ENCODE measurements around the gene ACACA.

ACACA gene

DNA sequence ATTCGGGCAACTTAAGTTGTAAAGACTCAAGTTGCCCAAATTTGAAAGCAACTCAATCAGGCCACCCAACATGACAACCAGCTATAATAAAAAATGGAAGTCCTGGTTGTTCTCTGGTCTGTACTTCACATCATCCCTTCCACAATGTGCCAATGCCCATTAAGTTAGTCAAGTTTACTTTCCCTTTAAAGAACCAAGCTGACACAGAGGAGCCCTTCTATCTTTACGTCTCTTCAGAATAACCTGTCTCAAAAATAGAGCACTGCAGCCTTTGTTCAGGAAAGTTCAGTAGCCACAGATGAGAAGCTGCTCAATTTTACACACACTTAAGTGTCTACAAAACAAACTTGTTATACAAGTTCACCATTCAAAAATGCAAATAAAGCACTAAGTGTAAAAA is 106.0 kb downstream of the ACACA start:
- Histone ChIP-seq H3K27me3 (ENCODE audit: control insufficient read depth, insufficient read depth, low read length) (no peaks in the 10 kb centered on the region), H3K4me1 (ENCODE audit: control insufficient read depth, insufficient read depth, low read length) (peaks cover 24% of the 10 kb centered on the region), H3K4me3 (ENCODE audit: low read depth, low read length) (no peak overlapping the region), H3K9ac (ENCODE audit: low read depth, low read length) (no peak overlapping the region), H3K9me3 (ENCODE audit: control insufficient read depth, insufficient read depth, low read length) (no peaks in the 10 kb centered on the region), H3K36me3 (ENCODE audit: control insufficient read depth, insufficient read depth, low read length) (no peaks in the 10 kb centered on the region)

DNA sequence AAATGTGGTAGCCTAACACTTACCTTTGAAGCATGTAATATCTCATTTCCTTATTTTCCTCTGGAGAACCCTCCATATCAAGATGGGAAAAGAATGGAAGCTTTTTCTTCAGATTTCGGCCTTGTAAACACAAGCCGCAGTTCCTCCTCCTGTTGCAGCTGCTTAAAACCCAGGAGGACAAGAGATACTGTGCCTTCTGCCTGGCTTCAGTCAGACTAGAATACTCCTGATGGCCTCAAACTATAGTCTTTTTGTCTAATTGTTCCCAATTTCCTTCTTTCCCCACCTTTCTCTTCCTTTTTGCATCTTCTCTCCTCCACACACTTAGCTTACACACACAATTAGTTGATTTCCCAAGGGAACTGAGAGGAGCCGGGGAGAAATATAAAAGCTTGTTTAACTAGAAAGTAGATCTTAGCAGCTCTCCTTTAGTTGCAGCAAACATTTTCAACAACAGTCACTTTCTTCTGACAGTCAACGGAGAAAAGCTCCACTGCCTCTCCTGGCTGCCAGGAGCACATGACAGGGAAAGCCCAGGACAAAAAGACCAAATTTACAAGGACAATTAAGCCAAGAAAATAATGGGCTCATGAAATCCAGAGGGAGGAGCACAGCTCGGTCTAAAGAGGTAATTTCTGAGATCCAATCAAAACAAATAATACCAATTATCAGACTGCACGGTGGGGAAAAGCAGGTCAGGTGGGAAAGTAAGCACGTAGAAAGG is 107.2 kb downstream of the ACACA start:
- peaks cover 29% of the 10 kb centered on the region for H3K4me1 ChIP-seq (ENCODE audit: control insufficient read depth, insufficient read depth, low read length)
- no peaks in the 10 kb centered on the region for H3K9me3 ChIP-seq (ENCODE audit: control insufficient read depth, insufficient read depth, low read length)
- H3K36me3 ChIP-seq (ENCODE audit: control insufficient read depth, insufficient read depth, low read length): no peaks in the 10 kb centered on the region
- H3K9ac ChIP-seq (ENCODE audit: low read depth, low read length): peak overlapping the region; percentile 76
- H3K4me3 ChIP-seq (ENCODE audit: low read depth, low read length): no peak overlapping the region
- no peaks in the 10 kb centered on the region for H3K27me3 ChIP-seq (ENCODE audit: control insufficient read depth, insufficient read depth, low read length)

- no peak overlapping the region for H3K9ac ChIP-seq (ENCODE audit: low read depth, low read length)
- peaks cover 23% of the 10 kb centered on the region for H3K4me1 ChIP-seq (ENCODE audit: control insufficient read depth, insufficient read depth, low read length)
- H3K9me3 ChIP-seq (ENCODE audit: control insufficient read depth, insufficient read depth, low read length): no peaks in the 10 kb centered on the region
- H3K27me3 ChIP-seq (ENCODE audit: control insufficient read depth, insufficient read depth, low read length): no peaks in the 10 kb centered on the region
- no peak overlapping the region for H3K4me3 ChIP-seq (ENCODE audit: low read depth, low read length)
- no peaks in the 10 kb centered on the region for H3K36me3 ChIP-seq (ENCODE audit: control insufficient read depth, insufficient read depth, low read length)
These were observed 110.7 kb downstream of the ACACA start for GRCh38 chr17:37295888-37296287.

GRCh38 chr17:37294888-37295287 is 111.7 kb downstream of the ACACA start:
- no peaks in the 10 kb centered on the region for H3K27me3 ChIP-seq (ENCODE audit: control insufficient read depth, insufficient read depth, low read length)
- H3K4me3 ChIP-seq (ENCODE audit: low read depth, low read length): no peak overlapping the region
- H3K9ac ChIP-seq (ENCODE audit: low read depth, low read length): no peak overlapping the region
- no peaks in the 10 kb centered on the region for H3K36me3 ChIP-seq (ENCODE audit: control insufficient read depth, insufficient read depth, low read length)
- H3K4me1 ChIP-seq (ENCODE audit: control insufficient read depth, insufficient read depth, low read length): peaks cover 19% of the 10 kb centered on the region
- H3K9me3 ChIP-seq (ENCODE audit: control insufficient read depth, insufficient read depth, low read length): no peaks in the 10 kb centered on the region

- H3K9me3 ChIP-seq (ENCODE audit: control insufficient read depth, insufficient read depth, low read length): no peaks in the 10 kb centered on the region
- no peak overlapping the region for H3K4me3 ChIP-seq (ENCODE audit: low read depth, low read length)
- peaks cover 8% of the 10 kb centered on the region for H3K4me1 ChIP-seq (ENCODE audit: control insufficient read depth, insufficient read depth, low read length)
- H3K36me3 ChIP-seq (ENCODE audit: control insufficient read depth, insufficient read depth, low read length): no peaks in the 10 kb centered on the region
- H3K27me3 ChIP-seq (ENCODE audit: control insufficient read depth, insufficient read depth, low read length): no peaks in the 10 kb centered on the region
- no peak overlapping the region for H3K9ac ChIP-seq (ENCODE audit: low read depth, low read length)
These were observed 112.9 kb downstream of the ACACA start for GRCh38 chr17:37293770-37294169.

DNA sequence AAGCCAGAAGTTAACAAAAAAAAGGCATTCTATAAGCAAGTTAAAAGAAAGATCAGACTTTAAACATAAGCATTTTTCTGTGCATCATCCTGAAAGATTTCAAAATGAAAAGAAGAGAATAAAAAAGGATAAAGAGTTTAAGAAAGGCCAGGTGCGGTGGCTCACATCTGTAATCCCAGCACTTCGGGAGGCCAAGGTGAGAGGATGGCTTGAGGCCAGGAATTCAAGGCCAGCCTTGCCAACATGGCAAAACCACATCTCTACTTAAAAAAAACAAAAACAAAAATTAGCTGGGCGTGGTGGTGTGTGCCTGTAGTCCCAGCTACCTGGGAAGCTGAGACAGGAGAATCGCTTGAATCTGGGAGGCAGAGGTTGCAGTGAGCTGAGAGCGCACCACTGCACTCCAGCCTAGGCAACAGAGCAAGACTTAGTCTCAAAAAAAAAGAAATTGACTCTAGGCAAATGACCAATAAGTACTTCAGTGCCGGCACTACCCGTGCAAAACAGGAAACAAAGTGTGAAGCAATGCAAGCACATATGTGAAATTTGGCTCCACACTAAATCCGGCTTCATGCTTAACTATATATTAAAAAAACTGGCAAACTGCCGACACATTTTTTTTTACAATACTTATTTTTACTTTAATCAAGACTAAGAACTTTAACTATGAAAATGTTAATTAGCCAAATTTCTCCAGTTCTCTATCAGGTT is 114.1 kb downstream of the ACACA start:
- H3K27me3 ChIP-seq (ENCODE audit: control insufficient read depth, insufficient read depth, low read length): no peaks in the 10 kb centered on the region
- H3K4me1 ChIP-seq (ENCODE audit: control insufficient read depth, insufficient read depth, low read length): peaks cover 5% of the 10 kb centered on the region
- H3K4me3 ChIP-seq (ENCODE audit: low read depth, low read length): no peak overlapping the region
- no peaks in the 10 kb centered on the region for H3K36me3 ChIP-seq (ENCODE audit: control insufficient read depth, insufficient read depth, low read length)
- H3K9me3 ChIP-seq (ENCODE audit: control insufficient read depth, insufficient read depth, low read length): no peaks in the 10 kb centered on the region
- no peak overlapping the region for H3K9ac ChIP-seq (ENCODE audit: low read depth, low read length)

GRCh38 chr17:37291351-37291750 is 115.3 kb downstream of the ACACA start:
- Histone ChIP-seq H3K4me1 (ENCODE audit: control insufficient read depth, insufficient read depth, low read length) (peaks cover 5% of the 10 kb centered on the region), H3K4me3 (ENCODE audit: low read depth, low read length) (no peak overlapping the region), H3K36me3 (ENCODE audit: control insufficient read depth, insufficient read depth, low read length) (no peaks in the 10 kb centered on the region), H3K9ac (ENCODE audit: low read depth, low read length) (no peak overlapping the region), H3K27me3 (ENCODE audit: control insufficient read depth, insufficient read depth, low read length) (no peaks in the 10 kb centered on the region), H3K9me3 (ENCODE audit: control insufficient read depth, insufficient read depth, low read length) (no peaks in the 10 kb centered on the region)

DNA sequence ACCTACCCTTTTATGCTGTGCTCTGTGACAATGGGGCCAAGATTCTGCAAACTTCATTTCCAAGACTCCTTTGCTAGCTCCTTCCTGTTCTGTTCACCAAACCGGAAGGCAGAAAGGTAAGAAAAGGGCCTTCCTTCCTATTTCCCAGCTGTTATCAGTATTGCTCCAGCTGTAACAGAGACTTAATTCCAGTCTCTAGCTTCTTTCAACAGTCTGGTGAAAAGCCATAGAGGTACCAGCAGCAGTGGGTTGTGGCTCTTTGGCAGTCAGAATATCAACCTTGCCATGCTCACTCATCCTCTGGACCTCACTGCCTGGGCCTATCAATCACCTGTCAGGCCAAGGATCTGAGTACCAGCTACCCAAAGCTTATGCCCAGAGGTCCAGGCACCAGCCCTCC is 120.2 kb downstream of the ACACA start:
- Histone ChIP-seq H3K36me3 (ENCODE audit: control insufficient read depth, insufficient read depth, low read length) (peaks cover 5% of the 10 kb centered on the region), H3K9ac (ENCODE audit: low read depth, low read length) (no peak overlapping the region)

GRCh38 chr17:37284191-37284590 is 122.4 kb downstream of the ACACA start:
- no peaks in the 10 kb centered on the region for H3K4me1 ChIP-seq (ENCODE audit: control insufficient read depth, insufficient read depth, low read length)
- no peaks in the 10 kb centered on the region for H3K9me3 ChIP-seq (ENCODE audit: control insufficient read depth, insufficient read depth, low read length)
- no peaks in the 10 kb centered on the region for H3K27me3 ChIP-seq (ENCODE audit: control insufficient read depth, insufficient read depth, low read length)
- peaks cover 5% of the 10 kb centered on the region for H3K36me3 ChIP-seq (ENCODE audit: control insufficient read depth, insufficient read depth, low read length)
- no peak overlapping the region for H3K9ac ChIP-seq (ENCODE audit: low read depth, low read length)
- no peak overlapping the region for H3K4me3 ChIP-seq (ENCODE audit: low read depth, low read length)

More for the DNA sequence above, 120.2 kb downstream of the ACACA start:
- Histone ChIP-seq H3K27me3 (ENCODE audit: control insufficient read depth, insufficient read depth, low read length) (no peaks in the 10 kb centered on the region), H3K4me3 (ENCODE audit: low read depth, low read length) (no peak overlapping the region), H3K4me1 (ENCODE audit: control insufficient read depth, insufficient read depth, low read length) (no peaks in the 10 kb centered on the region), H3K9me3 (ENCODE audit: control insufficient read depth, insufficient read depth, low read length) (no peaks in the 10 kb centered on the region)

DNA sequence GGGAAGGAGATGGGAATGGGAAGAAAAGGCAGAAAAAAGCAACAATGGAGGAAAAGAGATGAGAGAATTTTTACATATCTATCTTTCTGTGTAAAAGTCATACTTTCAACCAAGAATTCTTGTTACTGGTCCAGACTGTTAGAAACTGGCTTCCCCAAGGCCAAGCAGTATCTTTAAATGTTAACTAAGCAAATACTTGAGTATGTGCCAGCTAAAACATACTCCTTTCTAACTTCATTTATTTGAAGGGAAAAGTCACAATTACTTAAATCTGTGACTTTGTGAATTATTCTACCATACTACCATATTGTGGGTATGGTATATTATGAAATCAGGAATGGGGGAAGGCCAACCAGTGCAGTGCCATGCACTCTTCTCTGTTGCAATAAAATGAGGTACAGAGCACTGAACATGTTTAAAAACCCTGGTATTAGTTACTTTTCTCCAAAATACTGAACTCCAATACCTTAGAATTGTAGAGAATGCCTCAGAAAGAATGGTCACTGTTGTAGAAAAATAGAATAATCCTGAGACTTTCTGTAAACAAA is 123.1 kb downstream of the ACACA start:
- Histone ChIP-seq H3K27me3 (ENCODE audit: control insufficient read depth, insufficient read depth, low read length) (no peaks in the 10 kb centered on the region), H3K4me3 (ENCODE audit: low read depth, low read length) (no peak overlapping the region), H3K9ac (ENCODE audit: low read depth, low read length) (no peak overlapping the region), H3K9me3 (ENCODE audit: control insufficient read depth, insufficient read depth, low read length) (no peaks in the 10 kb centered on the region), H3K4me1 (ENCODE audit: control insufficient read depth, insufficient read depth, low read length) (no peaks in the 10 kb centered on the region), H3K36me3 (ENCODE audit: control insufficient read depth, insufficient read depth, low read length) (peaks cover 5% of the 10 kb centered on the region)

DNA sequence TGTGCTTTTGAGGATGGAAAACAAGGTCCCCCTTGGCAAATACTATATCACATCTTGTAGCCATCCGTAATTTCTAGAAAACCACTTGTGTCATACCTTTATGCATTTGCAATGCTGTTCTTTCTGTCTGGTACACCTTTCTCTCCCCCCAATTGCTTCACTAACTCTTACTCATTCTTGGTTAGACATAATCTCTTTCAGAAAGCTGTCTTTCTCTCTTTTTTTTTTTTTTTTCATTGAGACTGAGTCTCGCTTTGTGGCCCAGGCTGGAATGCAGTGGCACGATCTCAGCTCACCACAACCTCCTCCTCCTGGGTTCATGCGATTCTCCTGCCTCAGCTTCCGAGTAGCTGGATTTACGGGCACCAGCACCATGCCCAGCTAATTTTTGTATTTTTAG is 125.8 kb downstream of the ACACA start:
- no peaks in the 10 kb centered on the region for H3K4me1 ChIP-seq (ENCODE audit: control insufficient read depth, insufficient read depth, low read length)
- H3K4me3 ChIP-seq (ENCODE audit: low read depth, low read length): no peak overlapping the region
- no peak overlapping the region for H3K9ac ChIP-seq (ENCODE audit: low read depth, low read length)
- peaks cover 6% of the 10 kb centered on the region for H3K36me3 ChIP-seq (ENCODE audit: control insufficient read depth, insufficient read depth, low read length)
- no peaks in the 10 kb centered on the region for H3K27me3 ChIP-seq (ENCODE audit: control insufficient read depth, insufficient read depth, low read length)
- no peaks in the 10 kb centered on the region for H3K9me3 ChIP-seq (ENCODE audit: control insufficient read depth, insufficient read depth, low read length)
